HCT116 (cell line): ENCODE results near the gene CTNNA2. TPM values are rescaled to one million over a fixed set of nuclear protein-coding genes. Genes with fewer than 3 reads are reported as not detected.

Experiments used
- ATAC-seq: fragments of 200-7000 bp; cut with Tn5 transposase; 2 replicates; pipeline ENCODE4 v1.9.1; 2020; ENCODE audit warnings: mild to moderate bottlenecking, moderate library complexity
- BruUV-seq: library from RNA; stranded (reverse); fragments of 400-500 nt; replicated peaks from 2 replicates; lab custom pipeline; 2021; lab: Mats Ljungman, UMichigan
- CTCF ChIA-PET: fragments of 300-600 bp; sonication (Branson Sonifier 250); formaldehyde crosslinking; loops from one replicate; lab custom pipeline; 2021; ENCODE audit warnings: antibody characterized with exemption; lab: Charles Lee
- POLR2A ChIA-PET: fragments of 300-600, 350-600 bp; sonication (Branson Sonifier 250); formaldehyde crosslinking; loops from one replicate; lab custom pipeline; 2021; ENCODE audit warnings: antibody characterized with exemption; lab: Charles Lee
- RAD21 ChIA-PET, 2 experiments: fragments of 300-600 bp; sonication (Branson Sonifier 250); formaldehyde crosslinking; loops; one replicate each; lab custom pipeline; 2023; ENCODE audit warnings: low total read pairs in 2 of 2; ENCODE audit not compliant: uncharacterized antibody in 2 of 2, unreplicated experiment in 2 of 2, low non-redundant PET in 1 of 2; lab: Charles Lee
- DNase-seq: peaks from one replicate; pipeline ENCODE4 v3.0.0-alpha.2; 2010; ENCODE audit warnings: low read depth, low spot score
- H2AFZ ChIP-seq: fragments of 200-600 bp; shearing (Covaris generic), sonication (generic); 2 replicates; pipeline ENCODE4 v1.6.1; 2017; ENCODE audit warnings: low read depth, mixed run types, mixed read lengths, antibody characterized with exemption, low read length; ENCODE audit not compliant: poor library complexity, severe bottlenecking
- H3K27ac ChIP-seq: 2 replicates; pipeline ENCODE4 v1.5.1; 2012; ENCODE audit warnings: low read depth, low read length
- H3K27me3 ChIP-seq: fragments of 200-600 bp; sonication (generic); 2 replicates; pipeline ENCODE4 v1.6.1; 2016; ENCODE audit warnings: mixed run types, low read length, mixed read lengths; ENCODE audit not compliant: insufficient read depth
- H3K36me3 ChIP-seq, 2 experiments: fragments of 200-500 bp in 1 of 2; fragments of 200-600 bp in 1 of 2; sonication (Bioruptor generic) in 1 of 2; sonication (generic) in 1 of 2; 2 replicates each; pipeline versions ENCODE4 v1.5.1 to v1.6.1; 2014 to 2016; ENCODE audit warnings: low read length in 2 of 2, inconsistent platforms in 1 of 2, mixed read lengths in 1 of 2, mixed run types in 1 of 2; ENCODE audit not compliant: insufficient read depth in 2 of 2, control insufficient read depth in 1 of 2
- H3K4me1 ChIP-seq, 2 experiments: fragments of 200-600 bp in 1 of 2; sonication (generic) in 1 of 2; 2 replicates each; pipeline versions ENCODE4 v1.5.1 to v1.6.1; 2012 to 2017; ENCODE audit warnings: low read length in 2 of 2, inconsistent platforms in 1 of 2, mild to moderate bottlenecking in 1 of 2, mixed read lengths in 1 of 2, mixed run types in 1 of 2, moderate library complexity in 1 of 2; ENCODE audit not compliant: insufficient read depth in 2 of 2, control insufficient read depth in 1 of 2
- H3K4me2 ChIP-seq: fragments of 200-600 bp; sonication (generic); 2 replicates; pipeline ENCODE4 v1.6.1; 2017; ENCODE audit warnings: mixed run types, low read length, mixed read lengths
- H3K4me3 ChIP-seq, 2 experiments: fragments of 200-600 bp in 1 of 2; sonication (generic) in 1 of 2; replicated peaks in 1 of 2; 2 replicates each; pipeline ENCODE4 v1.5.1; 2011 to 2016; ENCODE audit warnings: low read length in 2 of 2, control low read depth in 1 of 2, low read depth in 1 of 2, mild to moderate bottlenecking in 1 of 2, mixed read lengths in 1 of 2, mixed run types in 1 of 2
- H3K79me2 ChIP-seq: fragments of 200-600 bp; sonication (generic); 2 replicates; pipeline ENCODE4 v1.6.1; 2017; ENCODE audit warnings: mild to moderate bottlenecking, mixed run types, low read length, moderate library complexity, mixed read lengths; ENCODE audit not compliant: insufficient read depth
- H3K9ac ChIP-seq: fragments of 200-600 bp; sonication (generic); 2 replicates; pipeline ENCODE4 v1.6.1; 2016; ENCODE audit warnings: low read length, mixed read lengths
- H3K9me2 ChIP-seq: fragments of 200-600 bp; sonication (generic), shearing (Covaris generic); 2 replicates; pipeline ENCODE4 v1.6.1; 2017; ENCODE audit warnings: mixed run types, mild to moderate bottlenecking, moderate library complexity; ENCODE audit not compliant: insufficient read depth
- H3K9me3 ChIP-seq, 2 experiments: fragments of 200-500 bp in 1 of 2; fragments of 200-600 bp in 1 of 2; sonication (Bioruptor generic) in 1 of 2; sonication (generic) in 1 of 2; 2 replicates each; pipeline ENCODE4 v1.6.1; 2014 to 2017; ENCODE audit warnings: low read length in 2 of 2, mixed read lengths in 2 of 2, inconsistent platforms in 1 of 2, low read depth in 1 of 2, mild to moderate bottlenecking in 1 of 2, mixed run types in 1 of 2, moderate library complexity in 1 of 2; ENCODE audit not compliant: control insufficient read depth in 1 of 2, insufficient read depth in 1 of 2
- H4K20me1 ChIP-seq: fragments of 200-600 bp; sonication (generic), shearing (Covaris generic); 2 replicates; pipeline ENCODE4 v1.6.1; 2017; ENCODE audit warnings: mixed run types, mild to moderate bottlenecking, moderate library complexity; ENCODE audit not compliant: insufficient read depth
- CEBPB ChIP-seq: IDR thresholded peaks from 2 replicates; pipeline ENCODE4 v1.6.1; 2012; ENCODE audit warnings: low read depth
- ELF1 ChIP-seq: IDR thresholded peaks from 2 replicates; pipeline ENCODE4 v1.6.1; 2012; ENCODE audit warnings: low read depth, borderline replicate concordance
- SRF ChIP-seq: IDR thresholded peaks from 2 replicates; pipeline ENCODE4 v1.6.1; 2012; ENCODE audit warnings: low read depth
- ZFX ChIP-seq: fragments of 450-650 bp; IDR thresholded peaks from 2 replicates; pipeline ENCODE4 v1.6.1; 2017
- ZNF274 ChIP-seq: fragments of 200-500 bp; sonication (Bioruptor generic); IDR thresholded peaks from 2 replicates; pipeline ENCODE4 v1.6.1; 2014; ENCODE audit warnings: mild to moderate bottlenecking, low read depth, low read length, inconsistent platforms
- intact Hi-C: fragments of 100-400 bp; cut with micrococcal nuclease; formaldehyde crosslinking; loops from 2 replicates; pipeline ENCODE4 v1.10.0; 2022
- total RNA-seq: library from RNA; stranded (reverse); gene quantifications from one replicate; pipeline ENCODE4 v1.2.1, GENCODE V29; 2021; ENCODE audit not compliant: unreplicated experiment
- TF ChIP-seq, protein P1 (sequence below), 3 experiments: fragments of 200-600 bp in 1 of 3; sonication (generic) in 1 of 3; IDR thresholded peaks in 2 of 3; conservative IDR thresholded peaks in 1 of 3; 2 replicates each; pipeline ENCODE4 v1.5.1; 2012 to 2017; ENCODE audit warnings: low read depth in 2 of 3, low read length in 2 of 3, antibody characterized with exemption in 1 of 3, borderline replicate concordance in 1 of 3, control low read depth in 1 of 3, mild to moderate bottlenecking in 1 of 3, mixed read lengths in 1 of 3, mixed run types in 1 of 3, moderate library complexity in 1 of 3; ENCODE audit not compliant: insufficient read depth in 1 of 3
- TF ChIP-seq, protein P2 (sequence below): IDR thresholded peaks from 2 replicates; pipeline ENCODE4 v1.6.1; 2012
- TF ChIP-seq, protein P3 (sequence below): IDR thresholded peaks from 2 replicates; pipeline ENCODE4 v1.6.1; 2011; ENCODE audit warnings: mild to moderate bottlenecking, low read length, moderate library complexity; ENCODE audit not compliant: insufficient replicate concordance; ENCODE audit errors: extremely low read depth

Gene CTNNA2
- total RNA-seq, 1 experiment from 2014 or later = not detected

DNA sequence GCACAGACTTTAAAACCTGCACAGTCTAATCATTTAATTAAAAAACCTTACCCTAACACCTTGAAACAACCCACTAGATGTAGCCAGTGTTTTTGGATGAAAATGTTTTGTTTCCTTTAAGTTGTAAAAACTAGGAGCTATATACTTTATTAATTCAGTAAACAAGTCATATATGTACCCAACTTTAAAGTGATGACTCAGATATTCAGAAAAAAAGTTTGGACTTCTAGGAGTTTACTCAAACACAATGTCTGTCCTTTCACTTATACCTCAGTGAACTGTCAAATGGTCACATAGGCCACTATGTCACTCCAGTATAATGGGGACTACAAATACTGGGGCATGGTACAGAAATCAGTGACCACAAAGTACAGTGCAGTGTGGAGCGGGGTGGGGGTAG lies 431.4 kb downstream of the CTNNA2 start:
- intact Hi-C loops = no loop called here
- no peaks in the 10 kb centered on the region for H3K9me2 ChIP-seq
- no TSS peak for BruUV-seq
- peaks cover 0 to 7% of the 10 kb centered on the region in 2 experiments; a peak in 2 of 4 replicates for H3K9me3 ChIP-seq
- H3K27ac ChIP-seq = no peak overlapping the region
- DNase-seq = no peak
- H2AFZ ChIP-seq = no peak overlapping the region
- no peak for ATAC-seq
- TF ChIP-seq SRF (no peak), ZFX (no peak), ELF1 (no peak), ZNF274 (no peak), CEBPB (no peak)
- TF ChIP-seq, protein P1, sequence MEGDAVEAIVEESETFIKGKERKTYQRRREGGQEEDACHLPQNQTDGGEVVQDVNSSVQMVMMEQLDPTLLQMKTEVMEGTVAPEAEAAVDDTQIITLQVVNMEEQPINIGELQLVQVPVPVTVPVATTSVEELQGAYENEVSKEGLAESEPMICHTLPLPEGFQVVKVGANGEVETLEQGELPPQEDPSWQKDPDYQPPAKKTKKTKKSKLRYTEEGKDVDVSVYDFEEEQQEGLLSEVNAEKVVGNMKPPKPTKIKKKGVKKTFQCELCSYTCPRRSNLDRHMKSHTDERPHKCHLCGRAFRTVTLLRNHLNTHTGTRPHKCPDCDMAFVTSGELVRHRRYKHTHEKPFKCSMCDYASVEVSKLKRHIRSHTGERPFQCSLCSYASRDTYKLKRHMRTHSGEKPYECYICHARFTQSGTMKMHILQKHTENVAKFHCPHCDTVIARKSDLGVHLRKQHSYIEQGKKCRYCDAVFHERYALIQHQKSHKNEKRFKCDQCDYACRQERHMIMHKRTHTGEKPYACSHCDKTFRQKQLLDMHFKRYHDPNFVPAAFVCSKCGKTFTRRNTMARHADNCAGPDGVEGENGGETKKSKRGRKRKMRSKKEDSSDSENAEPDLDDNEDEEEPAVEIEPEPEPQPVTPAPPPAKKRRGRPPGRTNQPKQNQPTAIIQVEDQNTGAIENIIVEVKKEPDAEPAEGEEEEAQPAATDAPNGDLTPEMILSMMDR (IDR thresholded peaks at IDR 0.05 in 2 of 3, conservative IDR thresholded peaks at IDR 0.05 in 1 of 3; ENCODE audit: borderline replicate concordance in 1 of 3, insufficient read depth in 1 of 3, low read depth in 2 of 3, low read length in 2 of 3) = no peak
- TF ChIP-seq, protein P2, sequence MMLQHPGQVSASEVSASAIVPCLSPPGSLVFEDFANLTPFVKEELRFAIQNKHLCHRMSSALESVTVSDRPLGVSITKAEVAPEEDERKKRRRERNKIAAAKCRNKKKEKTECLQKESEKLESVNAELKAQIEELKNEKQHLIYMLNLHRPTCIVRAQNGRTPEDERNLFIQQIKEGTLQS = no peak
- TF ChIP-seq, protein P3, sequence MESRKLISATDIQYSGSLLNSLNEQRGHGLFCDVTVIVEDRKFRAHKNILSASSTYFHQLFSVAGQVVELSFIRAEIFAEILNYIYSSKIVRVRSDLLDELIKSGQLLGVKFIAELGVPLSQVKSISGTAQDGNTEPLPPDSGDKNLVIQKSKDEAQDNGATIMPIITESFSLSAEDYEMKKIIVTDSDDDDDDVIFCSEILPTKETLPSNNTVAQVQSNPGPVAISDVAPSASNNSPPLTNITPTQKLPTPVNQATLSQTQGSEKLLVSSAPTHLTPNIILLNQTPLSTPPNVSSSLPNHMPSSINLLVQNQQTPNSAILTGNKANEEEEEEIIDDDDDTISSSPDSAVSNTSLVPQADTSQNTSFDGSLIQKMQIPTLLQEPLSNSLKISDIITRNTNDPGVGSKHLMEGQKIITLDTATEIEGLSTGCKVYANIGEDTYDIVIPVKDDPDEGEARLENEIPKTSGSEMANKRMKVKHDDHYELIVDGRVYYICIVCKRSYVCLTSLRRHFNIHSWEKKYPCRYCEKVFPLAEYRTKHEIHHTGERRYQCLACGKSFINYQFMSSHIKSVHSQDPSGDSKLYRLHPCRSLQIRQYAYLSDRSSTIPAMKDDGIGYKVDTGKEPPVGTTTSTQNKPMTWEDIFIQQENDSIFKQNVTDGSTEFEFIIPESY = no peak
- no peak overlapping the region for H3K9ac ChIP-seq
- H3K36me3 ChIP-seq = no peaks in the 10 kb centered on the region
- H4K20me1 ChIP-seq = no peaks in the 10 kb centered on the region
- ChIA-PET POLR2A (no interaction called here), RAD21 (no interaction called here), CTCF (no interaction called here)
- no peak overlapping the region for H3K4me2 ChIP-seq
- H3K4me1 ChIP-seq = no peaks in the 10 kb centered on the region
- no peaks in the 10 kb centered on the region for H3K79me2 ChIP-seq
- no peak overlapping the region for H3K4me3 ChIP-seq
- no peaks in the 10 kb centered on the region for H3K27me3 ChIP-seq
